WI38 (cell line): ENCODE results near the gene TMTC1.

Source experiments
- H3K4me3 ChIP-seq: 2 replicates; pipeline ENCODE4 v1.5.1; 2011; ENCODE audit warnings: low read depth, mild to moderate bottlenecking, control low read depth, low read length
- CTCF ChIP-seq: IDR thresholded peaks from 2 replicates; pipeline ENCODE4 v1.5.1; 2012; ENCODE audit warnings: low read depth, mild to moderate bottlenecking, control low read depth, low read length

TMTC1 gene

GRCh38 chr12:29492891-29493290 lies 290.9 kb downstream of the TMTC1 start:
- no peak overlapping the region for H3K4me3 ChIP-seq

GRCh38 chr12:29486972-29487371 lies 296.8 kb downstream of the TMTC1 start:
- TF ChIP-seq CTCF: no peak
- no peak overlapping the region for H3K4me3 ChIP-seq

More at GRCh38 chr12:29492891-29493290, 290.9 kb downstream of the TMTC1 start:
- no peak for TF ChIP-seq CTCF

GRCh38 chr12:29463198-29463597 lies 320.5 kb downstream of the TMTC1 start:
- no peak overlapping the region for H3K4me3 ChIP-seq
- no peak for TF ChIP-seq CTCF

- TF ChIP-seq CTCF: no peak
These were observed 323.7 kb downstream of the TMTC1 start for GRCh38 chr12:29460082-29460481.

GRCh38 chr12:29455087-29455486 lies 328.7 kb downstream of the TMTC1 start:
- TF ChIP-seq CTCF: no peak
- no peak overlapping the region for H3K4me3 ChIP-seq

More at GRCh38 chr12:29460082-29460481, 323.7 kb downstream of the TMTC1 start:
- no peak overlapping the region for H3K4me3 ChIP-seq

GRCh38 chr12:29451888-29452287 lies 331.9 kb downstream of the TMTC1 start:
- H3K4me3 ChIP-seq: no peak overlapping the region
- TF ChIP-seq CTCF: no peak
